Stimulated activated CD8-positive, alpha-beta memory T cell treated with anti-CD3 and anti-CD28 coated beads, Interleukin-15, amount 100 ng/mL, for 4 hours (primary cell): ENCODE results near the gene RSPH9.

Experiments used
- DNase-seq, 2 donors: peaks; one replicate each; pipeline ENCODE4 v3.0.0-alpha.2; 2020; ENCODE audit warnings: low read depth in 2 of 2

Gene RSPH9

GRCh38 chr6:43710576-43710975 lies 65.7 kb downstream of the RSPH9 start:
- DNase-seq, result no peak

GRCh38 chr6:43712579-43712978 lies 67.7 kb downstream of the RSPH9 start:
- no peak for DNase-seq

GRCh38 chr6:43713643-43714310 lies 68.9 kb downstream of the RSPH9 start:
- DNase-seq, result no peak

- DNase-seq, result no peak
Measured at GRCh38 chr6:43714311-43715055, 69.6 kb downstream of the RSPH9 start.

GRCh38 chr6:43715056-43715788 lies 70.4 kb downstream of the RSPH9 start:
- no peak for DNase-seq

GRCh38 chr6:43716099-43716498 lies 71.3 kb downstream of the RSPH9 start:
- DNase-seq, result no peak

- no peak for DNase-seq
Measured at GRCh38 chr6:43717389-43717788, 72.6 kb downstream of the RSPH9 start.

- no peak for DNase-seq
Measured at GRCh38 chr6:43717822-43718221, 73.0 kb downstream of the RSPH9 start.

- DNase-seq, result no peak
Measured at GRCh38 chr6:43718387-43719105, 73.7 kb downstream of the RSPH9 start.

GRCh38 chr6:43719511-43719910 lies 74.7 kb downstream of the RSPH9 start:
- DNase-seq, result no peak

- DNase-seq, result no peak
Measured at GRCh38 chr6:43720999-43721398, 76.2 kb downstream of the RSPH9 start.
